HepG2 (cell line): ENCODE data around the gene ECPAS. TPM values are rescaled to one million over a fixed set of nuclear protein-coding genes. Genes with fewer than 3 reads are reported as not detected.

ENCODE experiments used
- AHR ChIP-seq: IDR thresholded peaks from 2 replicates; pipeline ENCODE4 v1.6.1; 2018; ENCODE audit warnings: missing genetic modification reagents, missing compliant biosample characterization
- BRD4 ChIP-seq: sonication (generic); formaldehyde crosslinking; IDR thresholded peaks from 2 replicates; pipeline ENCODE4 v1.4.0; 2020; ENCODE audit warnings: missing genetic modification reagents
- CENPT ChIP-seq: sonication (generic); formaldehyde crosslinking; IDR thresholded peaks from 2 replicates; pipeline ENCODE4 v1.8.0; 2022; ENCODE audit warnings: low read depth, mild to moderate bottlenecking, moderate library complexity, missing genetic modification reagents
- HDAC6 ChIP-seq: fragments of 200-600 bp; sonication (generic); IDR thresholded peaks from 2 replicates; pipeline ENCODE4 v1.7.0; 2017; ENCODE audit warnings: mild to moderate bottlenecking, antibody characterized with exemption, low read length, low read depth
- NFIC ChIP-seq: IDR thresholded peaks from 2 replicates; pipeline ENCODE4 v1.6.1; 2012; ENCODE audit warnings: mild to moderate bottlenecking, low read length, inconsistent platforms
- POLR2G ChIP-seq: fragments of 200-400 bp; formaldehyde crosslinking; IDR thresholded peaks from 2 replicates; pipeline ENCODE4 v1.6.1; 2018; ENCODE audit warnings: mild to moderate bottlenecking, low read depth, low read length, moderate library complexity
- PRMT3 ChIP-seq: sonication (generic); formaldehyde crosslinking; IDR thresholded peaks from 2 replicates; pipeline ENCODE4 v1.8.1; 2022; ENCODE audit warnings: low read depth, mild to moderate bottlenecking, moderate library complexity, missing genetic modification reagents, borderline replicate concordance
- REXO4 ChIP-seq: sonication (generic); formaldehyde crosslinking; IDR thresholded peaks from 2 replicates; pipeline ENCODE4 v1.8.0; 2022; ENCODE audit warnings: missing genetic modification reagents, mild to moderate bottlenecking, borderline replicate concordance
- SAFB2 ChIP-seq: sonication (generic); formaldehyde crosslinking; IDR thresholded peaks from 2 replicates; pipeline ENCODE4 v1.5.1; 2020; ENCODE audit warnings: missing genetic modification reagents, low read depth, mild to moderate bottlenecking, borderline replicate concordance
- SETDB1 ChIP-seq: sonication (generic); formaldehyde crosslinking; IDR thresholded peaks from 2 replicates; pipeline ENCODE4 v1.5.1; 2020; ENCODE audit warnings: missing genetic modification reagents, mild to moderate bottlenecking, borderline replicate concordance
- ZNF10 ChIP-seq: sonication (generic); formaldehyde crosslinking; IDR thresholded peaks from 2 replicates; pipeline ENCODE4 v1.4.0; 2020; ENCODE audit warnings: mild to moderate bottlenecking, low read depth, missing genetic modification reagents, borderline replicate concordance
- ZNF24 ChIP-seq: fragments of 450-650 bp; IDR thresholded peaks from 2 replicates; pipeline ENCODE4 v1.6.1; 2017; ENCODE audit warnings: antibody characterized with exemption, mild to moderate bottlenecking
- ZNF431 ChIP-seq: sonication (generic); formaldehyde crosslinking; IDR thresholded peaks from 2 replicates; pipeline ENCODE4 v1.9.0; 2022; ENCODE audit warnings: missing genetic modification reagents, low read depth, mild to moderate bottlenecking, borderline replicate concordance
- ZNF512B ChIP-seq: sonication (generic); formaldehyde crosslinking; IDR thresholded peaks from 2 replicates; pipeline ENCODE4 v1.5.1; 2020; ENCODE audit warnings: missing genetic modification reagents, mild to moderate bottlenecking, borderline replicate concordance
- ZNF558 ChIP-seq: sonication (generic); formaldehyde crosslinking; IDR thresholded peaks from 2 replicates; pipeline ENCODE4 v1.9.0; 2022; ENCODE audit warnings: mild to moderate bottlenecking, missing genetic modification reagents, borderline replicate concordance
- polyA plus RNA-seq, 8 experiments: library from polyadenylated mRNA; depleted of rRNA in 3 of 8; stranded (reverse) in 7 of 8; unstranded in 1 of 8; fragments of >200 nt; fragmentation: Illumina TruSeq in 4 of 8; extraction: Trizol in 4 of 8; gene quantifications; 2 replicates each; pipeline versions ENCODE4 v1.2.1 to v1.2.3, GENCODE V29; 2011 to 2016; ENCODE audit warnings: low read depth in 4 of 8, missing spikeins in 1 of 8, mixed read lengths in 1 of 8; ENCODE audit not compliant: insufficient read depth in 1 of 8
- total RNA-seq, 5 experiments: library from RNA; depleted of rRNA; stranded (reverse); fragments of >200 nt; fragmentation: Illumina TruSeq; extraction: Trizol; gene quantifications; 2 replicates each; pipeline ENCODE4 v1.2.3, GENCODE V29; 2016; ENCODE audit warnings: low read depth in 1 of 5
- TF ChIP-seq, protein P1 (sequence below): sonication (generic); formaldehyde crosslinking; IDR thresholded peaks from 2 replicates; pipeline ENCODE4 v1.8.0; 2022; ENCODE audit warnings: mild to moderate bottlenecking, missing genetic modification reagents; ENCODE audit not compliant: insufficient replicate concordance
- TF ChIP-seq, protein P2 (sequence below): sonication (generic); formaldehyde crosslinking; conservative IDR thresholded peaks from 2 replicates; pipeline ENCODE4 v1.4.0; 2020; ENCODE audit warnings: missing genetic modification reagents
- TF ChIP-seq, protein P3 (sequence below): sonication (generic); formaldehyde crosslinking; IDR thresholded peaks from 2 replicates; pipeline ENCODE4 v1.4.0; 2020; ENCODE audit warnings: missing genetic modification reagents, mild to moderate bottlenecking, borderline replicate concordance

Gene ECPAS
- total and polyA plus RNA-seq, 2 of the 13 experiments (the other 11 are each of a cell fraction or from before 2014, with no cell fraction given), result 35.3 to 58.0 TPM

DNA sequence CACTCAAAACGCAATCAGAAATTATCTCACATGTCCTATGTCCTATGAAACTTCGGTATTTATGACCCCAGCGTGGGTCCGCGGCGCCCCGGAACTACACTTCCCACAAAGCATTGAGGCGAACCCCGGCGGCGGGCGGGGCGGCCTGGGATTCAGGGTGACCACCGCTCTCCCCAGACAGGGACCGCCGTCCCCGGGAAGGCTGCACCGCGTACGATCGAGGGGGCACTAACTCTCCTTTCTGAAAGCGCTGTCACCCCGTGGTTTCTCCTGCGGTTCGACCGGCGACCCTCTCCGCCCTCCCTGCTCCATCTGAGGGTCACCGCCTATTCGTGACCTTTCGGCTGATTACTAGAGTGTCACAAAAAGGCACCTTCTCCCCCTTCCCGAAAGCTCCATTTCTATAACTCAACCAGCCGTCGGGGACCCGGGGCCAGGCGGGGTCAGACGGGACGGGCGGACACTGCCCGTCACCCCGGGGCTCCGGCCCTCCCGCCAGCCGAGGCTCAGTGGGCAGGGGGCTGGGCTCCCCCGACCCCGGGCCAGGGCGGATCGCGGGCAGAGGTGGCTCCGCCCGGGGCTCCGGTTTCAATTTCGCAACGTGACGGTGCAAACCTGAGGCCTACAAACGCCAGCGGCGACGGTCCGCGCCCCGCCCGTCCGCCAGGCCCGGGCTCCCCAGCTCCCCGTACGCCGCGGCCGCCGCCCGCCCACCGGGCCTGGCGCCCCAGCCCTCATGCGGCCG is 1.3 kb downstream of the ECPAS start (continued):
- no peak for TF ChIP-seq REXO4
- no peak for TF ChIP-seq ZNF24
- TF ChIP-seq, protein P1, sequence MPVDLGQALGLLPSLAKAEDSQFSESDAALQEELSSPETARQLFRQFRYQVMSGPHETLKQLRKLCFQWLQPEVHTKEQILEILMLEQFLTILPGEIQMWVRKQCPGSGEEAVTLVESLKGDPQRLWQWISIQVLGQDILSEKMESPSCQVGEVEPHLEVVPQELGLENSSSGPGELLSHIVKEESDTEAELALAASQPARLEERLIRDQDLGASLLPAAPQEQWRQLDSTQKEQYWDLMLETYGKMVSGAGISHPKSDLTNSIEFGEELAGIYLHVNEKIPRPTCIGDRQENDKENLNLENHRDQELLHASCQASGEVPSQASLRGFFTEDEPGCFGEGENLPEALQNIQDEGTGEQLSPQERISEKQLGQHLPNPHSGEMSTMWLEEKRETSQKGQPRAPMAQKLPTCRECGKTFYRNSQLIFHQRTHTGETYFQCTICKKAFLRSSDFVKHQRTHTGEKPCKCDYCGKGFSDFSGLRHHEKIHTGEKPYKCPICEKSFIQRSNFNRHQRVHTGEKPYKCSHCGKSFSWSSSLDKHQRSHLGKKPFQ, result peak; percentile 60
- TF ChIP-seq, protein P2, sequence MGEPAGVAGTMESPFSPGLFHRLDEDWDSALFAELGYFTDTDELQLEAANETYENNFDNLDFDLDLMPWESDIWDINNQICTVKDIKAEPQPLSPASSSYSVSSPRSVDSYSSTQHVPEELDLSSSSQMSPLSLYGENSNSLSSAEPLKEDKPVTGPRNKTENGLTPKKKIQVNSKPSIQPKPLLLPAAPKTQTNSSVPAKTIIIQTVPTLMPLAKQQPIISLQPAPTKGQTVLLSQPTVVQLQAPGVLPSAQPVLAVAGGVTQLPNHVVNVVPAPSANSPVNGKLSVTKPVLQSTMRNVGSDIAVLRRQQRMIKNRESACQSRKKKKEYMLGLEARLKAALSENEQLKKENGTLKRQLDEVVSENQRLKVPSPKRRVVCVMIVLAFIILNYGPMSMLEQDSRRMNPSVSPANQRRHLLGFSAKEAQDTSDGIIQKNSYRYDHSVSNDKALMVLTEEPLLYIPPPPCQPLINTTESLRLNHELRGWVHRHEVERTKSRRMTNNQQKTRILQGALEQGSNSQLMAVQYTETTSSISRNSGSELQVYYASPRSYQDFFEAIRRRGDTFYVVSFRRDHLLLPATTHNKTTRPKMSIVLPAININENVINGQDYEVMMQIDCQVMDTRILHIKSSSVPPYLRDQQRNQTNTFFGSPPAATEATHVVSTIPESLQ (CRISPR knock-in tag), result no peak
- no peak for TF ChIP-seq AHR (CRISPR knock-in tag)
- peak; percentile 58 for TF ChIP-seq POLR2G
- TF ChIP-seq SETDB1 (CRISPR knock-in tag), result no peak
- no peak for TF ChIP-seq NFIC
- TF ChIP-seq PRMT3 (CRISPR knock-in tag), result no peak
- no peak for TF ChIP-seq ZNF10 (CRISPR knock-in tag)
- no peak for TF ChIP-seq CENPT
- TF ChIP-seq ZNF431 (CRISPR knock-in tag), result no peak
- no peak for TF ChIP-seq ZNF512B (CRISPR knock-in tag)
- no peak for TF ChIP-seq HDAC6
- TF ChIP-seq, protein P3, sequence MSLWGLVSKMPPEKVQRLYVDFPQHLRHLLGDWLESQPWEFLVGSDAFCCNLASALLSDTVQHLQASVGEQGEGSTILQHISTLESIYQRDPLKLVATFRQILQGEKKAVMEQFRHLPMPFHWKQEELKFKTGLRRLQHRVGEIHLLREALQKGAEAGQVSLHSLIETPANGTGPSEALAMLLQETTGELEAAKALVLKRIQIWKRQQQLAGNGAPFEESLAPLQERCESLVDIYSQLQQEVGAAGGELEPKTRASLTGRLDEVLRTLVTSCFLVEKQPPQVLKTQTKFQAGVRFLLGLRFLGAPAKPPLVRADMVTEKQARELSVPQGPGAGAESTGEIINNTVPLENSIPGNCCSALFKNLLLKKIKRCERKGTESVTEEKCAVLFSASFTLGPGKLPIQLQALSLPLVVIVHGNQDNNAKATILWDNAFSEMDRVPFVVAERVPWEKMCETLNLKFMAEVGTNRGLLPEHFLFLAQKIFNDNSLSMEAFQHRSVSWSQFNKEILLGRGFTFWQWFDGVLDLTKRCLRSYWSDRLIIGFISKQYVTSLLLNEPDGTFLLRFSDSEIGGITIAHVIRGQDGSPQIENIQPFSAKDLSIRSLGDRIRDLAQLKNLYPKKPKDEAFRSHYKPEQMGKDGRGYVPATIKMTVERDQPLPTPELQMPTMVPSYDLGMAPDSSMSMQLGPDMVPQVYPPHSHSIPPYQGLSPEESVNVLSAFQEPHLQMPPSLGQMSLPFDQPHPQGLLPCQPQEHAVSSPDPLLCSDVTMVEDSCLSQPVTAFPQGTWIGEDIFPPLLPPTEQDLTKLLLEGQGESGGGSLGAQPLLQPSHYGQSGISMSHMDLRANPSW (CRISPR knock-in tag), result no peak
- TF ChIP-seq SAFB2 (CRISPR knock-in tag), result 0 out of 2 replicates have a peak, but pooled peaks have one; percentile 17
- peak; percentile 55; the same call in 1 of the 2 replicates for TF ChIP-seq BRD4 (CRISPR knock-in tag)
- 0 out of 2 replicates have a peak, but pooled peaks have one; percentile 16 for TF ChIP-seq ZNF558
